Hepatocyte (in vitro differentiated cells): ENCODE measurements around the gene OTOG.

Source experiments
- CTCF ChIP-seq: fragments of 200-600 bp; sonication (generic); IDR thresholded peaks from 2 replicates; pipeline ENCODE4 v1.5.1; 2016; ENCODE audit warnings: antibody characterized with exemption, mild to moderate bottlenecking; ENCODE audit not compliant: poor library complexity
- EZH2 ChIP-seq: fragments of 200-600 bp; sonication (generic); IDR thresholded peaks from 2 replicates; pipeline ENCODE4 v1.6.1; 2016; ENCODE audit warnings: antibody characterized with exemption, mild to moderate bottlenecking, borderline replicate concordance

- TF ChIP-seq CTCF (no peak), EZH2 (no peak)
These were observed 3.4 kb upstream of the OTOG start for GRCh38 chr11:17543574-17544180.
